SH-SY5Y (cell line): ENCODE data around the gene E2F7.

ENCODE experiments used
- GATA2 ChIP-seq: IDR thresholded peaks from 2 replicates; pipeline ENCODE4 v1.6.1; 2011; ENCODE audit warnings: mild to moderate bottlenecking, low read depth, low read length
- GATA3 ChIP-seq: IDR thresholded peaks from 2 replicates; pipeline ENCODE4 v1.6.1; 2011; ENCODE audit warnings: low read depth, mild to moderate bottlenecking, low read length, moderate library complexity

DNA sequence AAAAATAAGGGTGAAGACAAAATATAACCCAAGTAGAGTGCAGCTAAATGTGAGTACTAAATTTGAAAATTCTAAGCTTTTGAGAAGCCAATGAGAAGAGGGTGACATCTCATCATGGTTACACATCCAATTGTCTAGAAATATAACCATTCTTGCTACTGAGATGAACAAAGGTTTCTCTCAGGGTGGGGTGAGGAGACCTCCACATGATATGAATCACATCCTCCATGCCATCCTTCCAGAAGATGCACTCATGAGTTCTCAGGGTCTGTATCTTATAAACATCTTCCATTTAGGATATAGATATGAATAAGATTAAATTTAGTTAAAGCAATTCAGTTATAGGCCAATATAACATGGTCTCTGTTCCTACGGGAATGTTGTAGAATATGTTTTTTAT, 38.9 kb upstream of the E2F7 start:
- TF ChIP-seq GATA2 (no peak), GATA3 (no peak)
